ENCODE data around the gene REEP3.

Gene REEP3

DNA sequence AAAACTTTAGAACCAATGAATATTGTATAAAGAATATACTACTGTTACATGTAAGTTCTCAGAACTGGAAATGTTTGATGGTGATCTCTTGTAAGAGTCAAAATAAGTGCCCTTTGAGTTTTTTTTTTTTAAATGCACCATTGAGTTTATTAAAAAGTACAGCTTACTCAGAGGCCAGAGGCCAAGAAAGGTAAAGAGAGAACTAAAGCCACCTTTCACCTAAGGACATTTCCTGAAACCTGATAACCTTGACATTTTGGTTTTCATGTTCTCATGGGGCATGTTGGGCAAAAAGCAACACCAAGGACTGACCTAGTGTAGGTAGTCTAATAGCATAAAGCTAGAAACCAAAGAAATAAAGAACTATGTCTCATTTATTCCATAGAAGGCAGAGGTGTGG lies 27.7 kb downstream of the REEP3 start:
- no peak overlapping the region for H3K4me3 ChIP-seq (ENCODE audit: low read depth, low read length)
- no peak for DNase-seq
- H3K4me1 ChIP-seq, result peaks cover 15% of the 10 kb centered on the region
- no peaks in the 10 kb centered on the region for H3K36me3 ChIP-seq
- H3K27me3 ChIP-seq, result no peaks in the 10 kb centered on the region
- TF ChIP-seq, protein P1, sequence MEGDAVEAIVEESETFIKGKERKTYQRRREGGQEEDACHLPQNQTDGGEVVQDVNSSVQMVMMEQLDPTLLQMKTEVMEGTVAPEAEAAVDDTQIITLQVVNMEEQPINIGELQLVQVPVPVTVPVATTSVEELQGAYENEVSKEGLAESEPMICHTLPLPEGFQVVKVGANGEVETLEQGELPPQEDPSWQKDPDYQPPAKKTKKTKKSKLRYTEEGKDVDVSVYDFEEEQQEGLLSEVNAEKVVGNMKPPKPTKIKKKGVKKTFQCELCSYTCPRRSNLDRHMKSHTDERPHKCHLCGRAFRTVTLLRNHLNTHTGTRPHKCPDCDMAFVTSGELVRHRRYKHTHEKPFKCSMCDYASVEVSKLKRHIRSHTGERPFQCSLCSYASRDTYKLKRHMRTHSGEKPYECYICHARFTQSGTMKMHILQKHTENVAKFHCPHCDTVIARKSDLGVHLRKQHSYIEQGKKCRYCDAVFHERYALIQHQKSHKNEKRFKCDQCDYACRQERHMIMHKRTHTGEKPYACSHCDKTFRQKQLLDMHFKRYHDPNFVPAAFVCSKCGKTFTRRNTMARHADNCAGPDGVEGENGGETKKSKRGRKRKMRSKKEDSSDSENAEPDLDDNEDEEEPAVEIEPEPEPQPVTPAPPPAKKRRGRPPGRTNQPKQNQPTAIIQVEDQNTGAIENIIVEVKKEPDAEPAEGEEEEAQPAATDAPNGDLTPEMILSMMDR (IDR thresholded peaks at IDR 0.05; ENCODE audit: low read depth, low read length), result no peak
- no peaks in the 10 kb centered on the region for H3K9me3 ChIP-seq

DNA sequence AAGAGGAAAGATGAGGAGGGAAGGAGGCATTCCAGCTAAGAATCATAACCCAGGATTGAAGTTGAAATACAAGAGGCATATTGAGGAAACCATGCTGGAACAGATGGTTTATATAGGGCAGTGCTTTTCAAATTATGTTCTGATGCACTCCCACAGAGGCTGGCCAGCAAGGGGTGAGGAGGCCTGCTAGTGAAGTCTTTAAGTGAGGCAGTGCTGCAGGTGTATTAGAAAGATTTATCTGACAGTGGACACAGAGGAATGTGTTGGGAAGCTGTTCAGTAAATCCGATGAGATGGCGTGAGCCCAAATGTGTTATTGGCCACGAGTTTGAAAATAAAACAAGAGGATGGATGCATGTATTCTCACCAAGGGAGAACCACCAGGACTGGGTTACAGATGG lies 28.6 kb downstream of the REEP3 start:
- no peak for DNase-seq
- Histone ChIP-seq H3K9me3 (no peaks in the 10 kb centered on the region), H3K4me1 (peaks cover 9% of the 10 kb centered on the region), H3K27me3 (no peaks in the 10 kb centered on the region), H3K4me3 (ENCODE audit: low read depth, low read length) (no peak overlapping the region), H3K36me3 (no peaks in the 10 kb centered on the region)
- TF ChIP-seq, protein P1 (IDR thresholded peaks at IDR 0.05; ENCODE audit: low read depth, low read length), result no peak

DNA sequence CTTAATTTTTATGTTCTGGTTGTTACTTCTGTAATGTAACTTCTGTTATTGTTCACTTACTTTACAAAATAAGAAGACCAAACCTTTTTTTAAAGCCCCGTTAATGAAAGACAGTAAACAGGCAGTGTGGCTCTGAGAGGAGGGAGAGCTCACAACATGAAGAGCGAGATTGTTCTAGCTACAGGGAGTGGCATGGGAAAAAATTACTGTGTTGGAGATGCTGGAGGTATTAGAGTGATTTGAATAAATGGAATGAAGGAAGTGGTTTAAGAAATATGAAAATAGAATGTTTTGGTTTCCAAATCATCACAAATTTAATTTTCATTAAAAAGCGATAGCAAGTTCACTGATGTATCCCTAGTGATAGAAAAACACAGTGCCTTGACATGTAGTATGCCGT lies 31.8 kb downstream of the REEP3 start:
- H3K9me3 ChIP-seq, result no peaks in the 10 kb centered on the region
- H3K36me3 ChIP-seq, result no peaks in the 10 kb centered on the region
- TF ChIP-seq, protein P1 (IDR thresholded peaks at IDR 0.05; ENCODE audit: low read depth, low read length), result no peak
- peaks cover under 1% of the 10 kb centered on the region; the same call in 1 of the 2 replicates for H3K4me1 ChIP-seq
- H3K27me3 ChIP-seq, result no peaks in the 10 kb centered on the region
- no peak for DNase-seq
- no peak overlapping the region for H3K4me3 ChIP-seq (ENCODE audit: low read depth, low read length)

DNA sequence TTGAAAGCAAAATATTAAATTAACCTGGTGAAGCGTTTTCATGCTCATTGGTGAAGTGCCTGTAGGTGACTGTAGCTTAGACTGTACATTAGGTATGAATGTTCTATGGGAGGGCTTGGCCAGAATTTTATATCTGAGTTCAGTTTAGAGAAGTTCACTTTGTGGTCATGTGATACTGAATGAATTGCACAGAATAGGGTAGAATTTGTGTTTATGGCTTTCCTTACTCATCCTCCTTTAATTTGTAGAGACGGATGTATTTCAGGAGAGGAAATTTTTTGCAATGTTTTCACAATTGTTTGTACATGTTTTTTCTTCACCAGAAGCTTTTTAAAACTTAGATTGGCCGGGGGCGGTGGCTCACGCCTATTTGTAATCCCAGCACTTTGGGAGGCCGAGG lies 32.3 kb downstream of the REEP3 start:
- no peak overlapping the region for H3K4me3 ChIP-seq (ENCODE audit: low read depth, low read length)
- peaks cover 5% of the 10 kb centered on the region; the same call in 1 of the 2 replicates for H3K4me1 ChIP-seq
- TF ChIP-seq, protein P1 (IDR thresholded peaks at IDR 0.05; ENCODE audit: low read depth, low read length), result no peak
- no peaks in the 10 kb centered on the region for H3K27me3 ChIP-seq
- no peaks in the 10 kb centered on the region for H3K9me3 ChIP-seq
- no peaks in the 10 kb centered on the region for H3K36me3 ChIP-seq
- no peak for DNase-seq

DNA sequence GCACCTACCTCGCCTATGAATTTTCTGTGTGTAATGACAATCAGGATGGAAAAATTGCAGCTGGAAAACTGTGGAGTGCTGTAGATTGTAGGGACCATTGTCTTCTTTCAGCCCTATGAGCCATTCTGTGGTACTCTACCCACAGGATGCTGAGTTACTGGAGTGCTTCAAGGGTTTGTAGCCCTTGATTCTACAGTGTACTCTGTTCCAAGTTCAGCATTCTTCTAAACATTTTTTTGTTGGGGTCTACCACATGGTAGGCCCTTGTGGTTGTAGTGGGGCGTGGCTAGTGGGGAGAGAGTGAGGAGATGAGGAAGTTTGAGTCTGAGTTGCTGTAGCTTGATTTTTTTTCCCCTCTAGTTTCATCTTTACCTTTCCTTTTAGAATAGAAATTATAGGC lies 33.5 kb downstream of the REEP3 start:
- Histone ChIP-seq H3K4me3 (ENCODE audit: low read depth, low read length) (no peak overlapping the region), H3K9me3 (no peaks in the 10 kb centered on the region), H3K36me3 (no peaks in the 10 kb centered on the region), H3K27me3 (no peaks in the 10 kb centered on the region), H3K4me1 (peaks cover 5% of the 10 kb centered on the region; the same call in 1 of the 2 replicates)
- no peak for DNase-seq
- TF ChIP-seq, protein P1 (IDR thresholded peaks at IDR 0.05; ENCODE audit: low read depth, low read length), result no peak

DNA sequence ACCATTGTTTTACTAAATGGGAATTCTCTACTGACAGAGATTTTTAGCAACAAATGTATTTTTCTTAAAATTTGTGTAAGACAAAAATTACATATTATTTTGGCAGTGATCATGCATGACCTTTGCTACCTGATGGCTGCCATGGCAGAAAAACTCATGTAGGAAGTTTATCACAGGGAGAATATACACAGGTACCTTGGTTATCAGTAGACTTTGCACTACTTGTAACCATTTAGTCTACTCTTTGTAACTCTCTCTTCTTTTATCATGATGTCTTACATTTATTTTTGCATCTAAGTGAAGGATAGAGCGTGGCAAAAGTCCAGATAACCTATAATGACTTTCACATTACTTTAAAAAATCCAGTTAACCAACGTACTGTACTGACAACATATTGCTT lies 34.1 kb downstream of the REEP3 start:
- no peak overlapping the region for H3K4me3 ChIP-seq (ENCODE audit: low read depth, low read length)
- TF ChIP-seq, protein P1 (IDR thresholded peaks at IDR 0.05; ENCODE audit: low read depth, low read length), result no peak
- no peaks in the 10 kb centered on the region for H3K27me3 ChIP-seq
- DNase-seq, result no peak
- H3K9me3 ChIP-seq, result no peaks in the 10 kb centered on the region
- H3K36me3 ChIP-seq, result no peaks in the 10 kb centered on the region
- H3K4me1 ChIP-seq, result peaks cover 5% of the 10 kb centered on the region; the same call in 1 of the 2 replicates

Measured in BE2C (cell line).